Smooth muscle cell (in vitro differentiated cells): ENCODE data around the gene PPP1R3D. TPM values are rescaled to one million over a fixed set of nuclear protein-coding genes. Genes with fewer than 3 reads are reported as not detected.

Experiments used
- DNase-seq: peaks from one replicate; lab custom pipeline; 2025; ENCODE audit not compliant: unreplicated experiment; lab: John Stamatoyannopoulos, UW
- H2AFZ ChIP-seq: fragments of 200-600 bp; sonication (generic); 2 replicates; pipeline ENCODE4 v1.6.0; 2016; ENCODE audit warnings: antibody characterized with exemption, low read depth, mild to moderate bottlenecking
- H3F3A ChIP-seq: fragments of 200-600 bp; sonication (generic); 2 replicates; pipeline ENCODE4 v1.6.0; 2017; ENCODE audit warnings: antibody characterized with exemption, low read depth
- H3K27ac ChIP-seq: fragments of 200-600 bp; sonication (generic); 2 replicates; pipeline ENCODE4 v1.5.1; 2016; ENCODE audit warnings: low read depth, mild to moderate bottlenecking
- H3K27me3 ChIP-seq: fragments of 200-600 bp; sonication (generic); 2 replicates; pipeline ENCODE4 v1.6.1; 2016; ENCODE audit warnings: low read depth, mild to moderate bottlenecking
- H3K36me3 ChIP-seq: fragments of 200-600 bp; sonication (generic); 2 replicates; pipeline ENCODE4 v1.5.1; 2016; ENCODE audit warnings: low read depth
- H3K4me1 ChIP-seq: fragments of 200-600 bp; sonication (generic); 2 replicates; pipeline ENCODE4 v1.5.1; 2016; ENCODE audit warnings: low read depth
- H3K4me2 ChIP-seq: fragments of 200-600 bp; sonication (generic); 2 replicates; pipeline ENCODE4 v1.6.0; 2016; ENCODE audit warnings: mild to moderate bottlenecking
- H3K4me3 ChIP-seq: fragments of 200-600 bp; sonication (generic); 2 replicates; pipeline ENCODE4 v1.5.1; 2016; ENCODE audit warnings: mild to moderate bottlenecking
- H3K79me2 ChIP-seq: fragments of 200-600 bp; sonication (generic); 2 replicates; pipeline ENCODE4 v1.6.0; 2016; ENCODE audit warnings: low read depth, mild to moderate bottlenecking
- H3K9ac ChIP-seq: fragments of 200-600 bp; sonication (generic); 2 replicates; pipeline ENCODE4 v1.6.0; 2016; ENCODE audit warnings: low read depth
- H3K9me3 ChIP-seq: fragments of 200-600 bp; sonication (generic); replicated peaks from 2 replicates; pipeline ENCODE4 v1.5.1; 2016; ENCODE audit warnings: low read depth
- H4K20me1 ChIP-seq: fragments of 200-600 bp; sonication (generic); 2 replicates; pipeline ENCODE4 v1.6.0; 2016; ENCODE audit warnings: low read depth
- CTCF ChIP-seq: fragments of 200-600 bp; sonication (generic); IDR thresholded peaks from 2 replicates; pipeline ENCODE4 v1.5.1; 2017; ENCODE audit warnings: borderline replicate concordance, mild to moderate bottlenecking, antibody characterized with exemption; ENCODE audit not compliant: insufficient read depth, poor library complexity, severe bottlenecking
- whole genome bisulfite sequencing: methylation state at CpG from one replicate; pipeline ENCODE4 v1.1.7; 2016; ENCODE audit warnings: low lambda C conversion rate; 5-methylcytosine and 5-hydroxymethylcytosine counted together
- polyA plus RNA-seq: library from polyadenylated mRNA; unstranded; fragments of >200 nt; fragmentation: Nextera tagmentation; extraction: Ambion mirVana; gene quantifications from 2 replicates; pipeline ENCODE4 v1.2.1, GENCODE V29; 2016
- total RNA-seq: library from RNA; depleted of rRNA; stranded (reverse); fragments of >200 nt; gene quantifications from 2 replicates; pipeline ENCODE4 v1.2.3, GENCODE V29; 2014

PPP1R3D gene
- total and polyA plus RNA-seq, 2 experiments from 2014 or later, result 1.9 to 5.1 TPM

DNA sequence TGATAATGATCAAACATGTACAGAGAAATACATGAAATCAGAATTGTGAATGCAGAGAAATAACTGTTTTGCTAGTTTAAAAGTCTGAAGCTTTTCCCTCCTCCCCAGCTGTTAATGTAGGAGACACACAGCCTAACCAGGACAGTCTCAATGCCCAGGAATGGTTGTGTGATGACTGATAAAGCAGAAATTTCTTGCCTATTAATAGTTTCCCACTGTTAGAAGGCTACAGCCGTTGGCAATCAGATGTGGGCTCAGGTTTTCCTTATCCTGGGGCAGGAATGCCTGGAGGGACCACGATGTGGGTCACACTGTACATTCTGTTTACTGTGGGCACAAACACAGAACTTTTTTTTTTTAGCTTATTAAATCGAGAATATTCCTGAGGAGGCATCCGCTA is 1.9 kb downstream of the PPP1R3D start:
- Histone ChIP-seq H3K9me3 (no peaks in the 10 kb centered on the region), H2AFZ (no peak overlapping the region), H3K79me2 (peaks cover 13% of the 10 kb centered on the region), H3K9ac (no peak overlapping the region), H4K20me1 (peaks cover 21% of the 10 kb centered on the region), H3K36me3 (no peaks in the 10 kb centered on the region), H3K4me3 (no peak overlapping the region), H3F3A (peaks cover 4% of the 10 kb centered on the region), H3K4me2 (peak overlapping the region; percentile 92), H3K27me3 (no peaks in the 10 kb centered on the region), H3K4me1 (peaks cover 8% of the 10 kb centered on the region), H3K27ac (peak overlapping the region; percentile 14)
- TF ChIP-seq CTCF, result no peak
- 60% methylated on average over 4 of the region's 4 CpGs for WGBS
- no peak for DNase-seq

- no peak overlapping the region for H3K4me2 ChIP-seq
- TF ChIP-seq CTCF, result no peak
- no peak for DNase-seq
- no peak overlapping the region for H3K4me3 ChIP-seq
- no peaks in the 10 kb centered on the region for H3K27me3 ChIP-seq
- H3K9me3 ChIP-seq, result no peaks in the 10 kb centered on the region
- no peak overlapping the region for H2AFZ ChIP-seq
- H3F3A ChIP-seq, result peaks cover 4% of the 10 kb centered on the region
- H4K20me1 ChIP-seq, result peaks cover 21% of the 10 kb centered on the region
- H3K36me3 ChIP-seq, result no peaks in the 10 kb centered on the region
- 95% methylated on average over 3 of the region's 3 CpGs for WGBS
- H3K27ac ChIP-seq, result no peak overlapping the region
- H3K79me2 ChIP-seq, result peaks cover 13% of the 10 kb centered on the region
- peaks cover 8% of the 10 kb centered on the region for H3K4me1 ChIP-seq
- no peak overlapping the region for H3K9ac ChIP-seq
Measured at GRCh38 chr20:59937150-59937549, 3.0 kb downstream of the PPP1R3D start.

GRCh38 chr20:59936409-59936808 is 3.7 kb downstream of the PPP1R3D start:
- Histone ChIP-seq H3K4me2 (no peak overlapping the region), H3K4me1 (peaks cover 6% of the 10 kb centered on the region), H3K27me3 (no peaks in the 10 kb centered on the region), H3K36me3 (no peaks in the 10 kb centered on the region), H3K79me2 (peaks cover 6% of the 10 kb centered on the region), H3K4me3 (no peak overlapping the region), H2AFZ (no peak overlapping the region), H3K9ac (no peak overlapping the region), H3F3A (peaks cover 4% of the 10 kb centered on the region), H3K27ac (no peak overlapping the region), H3K9me3 (no peaks in the 10 kb centered on the region), H4K20me1 (peaks cover 21% of the 10 kb centered on the region)
- TF ChIP-seq CTCF, result no peak
- 81% methylated on average over 4 of the region's 4 CpGs for WGBS
- DNase-seq, result no peak

DNA sequence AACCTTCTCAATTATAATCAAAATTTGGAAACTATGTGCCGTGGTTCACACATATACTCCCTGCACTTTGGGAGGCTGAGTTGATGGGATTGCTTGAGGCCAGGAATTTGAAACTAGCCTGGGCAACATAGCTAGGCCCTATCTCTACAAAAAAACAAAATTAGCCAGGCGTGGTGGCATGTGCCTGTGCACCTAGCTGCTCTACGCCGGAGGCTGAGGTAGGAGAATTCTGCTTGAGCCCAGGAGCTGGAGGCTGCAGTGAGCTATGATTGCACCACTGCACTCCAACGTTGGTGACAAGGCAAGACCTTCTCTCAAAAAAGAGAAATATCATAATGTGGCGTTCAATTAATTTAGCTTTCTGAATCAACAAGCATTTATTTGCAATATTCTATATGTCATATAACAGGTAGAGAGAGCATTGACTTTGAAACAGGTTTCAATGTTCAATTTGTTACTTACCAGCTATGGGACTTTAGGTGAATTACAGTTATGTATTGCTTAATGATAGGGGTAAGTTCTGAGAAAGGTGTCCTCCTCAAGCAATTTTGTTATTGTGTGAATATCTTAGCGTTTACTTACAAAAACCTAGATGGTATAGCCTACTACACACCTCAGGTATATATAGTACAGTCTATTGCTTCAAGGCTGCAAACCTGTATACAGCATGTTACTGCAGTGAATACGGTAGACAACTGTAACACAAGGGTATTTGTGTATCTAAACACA is 4.5 kb downstream of the PPP1R3D start:
- H3K9ac ChIP-seq, result no peak overlapping the region
- H3F3A ChIP-seq, result peaks cover 4% of the 10 kb centered on the region
- H3K9me3 ChIP-seq, result no peaks in the 10 kb centered on the region
- H3K4me3 ChIP-seq, result no peak overlapping the region
- H2AFZ ChIP-seq, result no peak overlapping the region
- 96% methylated on average over 8 of the region's 8 CpGs for WGBS
- no peak overlapping the region for H3K27ac ChIP-seq
- no peak overlapping the region for H3K4me2 ChIP-seq
- peaks cover 5% of the 10 kb centered on the region for H3K79me2 ChIP-seq
- DNase-seq, result no peak
- no peaks in the 10 kb centered on the region for H3K4me1 ChIP-seq
- no peaks in the 10 kb centered on the region for H3K27me3 ChIP-seq
- H3K36me3 ChIP-seq, result no peaks in the 10 kb centered on the region
- TF ChIP-seq CTCF, result no peak
- H4K20me1 ChIP-seq, result peaks cover 21% of the 10 kb centered on the region
